SJSA1 (cell line): Measurements from ENCODE around the gene GDI1. TPM values are rescaled to one million over a fixed set of nuclear protein-coding genes. Genes with fewer than 3 reads are reported as not detected.

Source experiments
- DNase-seq, 2 experiments: peaks; one replicate each; pipeline ENCODE4 v3.0.0-alpha.2; 2015 to 2020; ENCODE audit warnings: low spot score in 2 of 2, low read depth in 1 of 2
- H3K27ac ChIP-seq: fragments of 250-450 bp; sonication (Bioruptor Pico); 2 replicates; pipeline ENCODE4 v1.5.1; 2020; ENCODE audit warnings: mild to moderate bottlenecking, moderate library complexity
- H3K27me3 ChIP-seq: fragments of 250-450 bp; sonication (Bioruptor Pico); replicated peaks from 2 replicates; pipeline ENCODE4 v1.5.1; 2020; ENCODE audit warnings: mild to moderate bottlenecking, moderate library complexity
- H3K36me3 ChIP-seq: fragments of 250-450 bp; sonication (Bioruptor Pico); 2 replicates; pipeline ENCODE4 v1.5.1; 2020; ENCODE audit warnings: mild to moderate bottlenecking
- H3K4me1 ChIP-seq: fragments of 250-450 bp; sonication (Bioruptor Pico); replicated peaks from 2 replicates; pipeline ENCODE4 v1.6.1; 2021; ENCODE audit warnings: mild to moderate bottlenecking
- H3K4me3 ChIP-seq: fragments of 250-450 bp; sonication (Bioruptor Pico); 2 replicates; pipeline ENCODE4 v1.5.1; 2020; ENCODE audit warnings: mild to moderate bottlenecking
- H3K9me3 ChIP-seq: fragments of 250-450 bp; sonication (Bioruptor Pico); replicated peaks from 2 replicates; pipeline ENCODE4 v1.5.1; 2020; ENCODE audit warnings: mild to moderate bottlenecking
- total RNA-seq: library from RNA; depleted of rRNA; stranded (reverse); fragments of >200 nt; shearing (Covaris generic); gene quantifications from 2 replicates; pipeline ENCODE4 v1.2.3, GENCODE V29; 2014

GDI1 gene
- total RNA-seq, 1 experiment from 2014 or later = 208 TPM

DNA sequence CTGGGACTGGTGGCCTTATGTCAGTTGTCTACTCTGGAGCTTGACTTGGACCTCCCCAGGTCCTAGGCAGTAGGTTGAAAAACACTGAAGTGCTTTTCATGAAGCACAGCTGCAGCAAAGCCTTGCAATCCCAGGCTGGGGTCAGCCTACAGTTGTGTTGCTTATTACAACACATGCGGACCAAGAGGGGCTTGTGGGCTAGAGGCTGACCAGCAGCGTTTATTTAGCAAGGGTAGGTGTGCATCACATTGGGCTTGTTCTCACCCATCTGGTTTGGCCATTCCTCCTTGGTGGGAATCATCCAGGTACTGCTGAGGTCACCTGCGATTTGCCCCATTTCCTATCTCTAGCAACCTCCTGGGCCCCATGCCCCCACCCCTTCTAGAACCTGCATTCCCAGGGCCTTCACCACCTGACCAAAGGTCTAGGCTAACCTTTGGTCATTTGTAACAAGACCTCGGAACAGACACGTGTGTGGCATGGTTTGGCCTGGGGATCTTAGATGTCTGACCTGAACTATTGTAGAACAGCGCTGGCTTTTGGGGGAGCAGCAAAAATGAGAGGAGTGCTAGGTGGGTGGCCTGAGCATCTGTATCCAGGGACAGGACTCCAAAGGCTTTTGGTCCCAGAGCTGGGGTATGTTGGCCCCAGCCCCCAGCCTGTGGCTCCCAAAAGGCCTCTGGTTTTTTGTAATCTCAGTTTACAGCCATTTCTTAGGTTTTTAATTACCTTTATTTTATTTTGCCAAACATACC is 35.7 kb upstream of the GDI1 start:
- no peak for DNase-seq
- Histone ChIP-seq H3K27me3 (no peaks in the 10 kb centered on the region), H3K4me1 (peaks cover 16% of the 10 kb centered on the region), H3K9me3 (no peaks in the 10 kb centered on the region), H3K4me3 (no peak overlapping the region), H3K27ac (no peak overlapping the region), H3K36me3 (peaks cover 41% of the 10 kb centered on the region)

GRCh38 chrX:154401918-154402621 is 34.9 kb upstream of the GDI1 start:
- H3K27ac ChIP-seq = no peak overlapping the region
- no peak overlapping the region for H3K4me3 ChIP-seq
- H3K36me3 ChIP-seq = peaks cover 41% of the 10 kb centered on the region
- no peaks in the 10 kb centered on the region for H3K27me3 ChIP-seq
- H3K4me1 ChIP-seq = peaks cover 16% of the 10 kb centered on the region
- no peaks in the 10 kb centered on the region for H3K9me3 ChIP-seq
- no peak for DNase-seq

GRCh38 chrX:154402622-154403127 is 34.3 kb upstream of the GDI1 start:
- peaks cover 41% of the 10 kb centered on the region for H3K36me3 ChIP-seq
- H3K4me1 ChIP-seq = peaks cover 10% of the 10 kb centered on the region
- no peaks in the 10 kb centered on the region for H3K27me3 ChIP-seq
- no peaks in the 10 kb centered on the region for H3K9me3 ChIP-seq
- H3K4me3 ChIP-seq = no peak overlapping the region
- DNase-seq = no peak
- no peak overlapping the region for H3K27ac ChIP-seq

GRCh38 chrX:154403192-154403591 is 33.8 kb upstream of the GDI1 start:
- no peaks in the 10 kb centered on the region for H3K27me3 ChIP-seq
- H3K27ac ChIP-seq = no peak overlapping the region
- no peaks in the 10 kb centered on the region for H3K9me3 ChIP-seq
- H3K4me3 ChIP-seq = no peak overlapping the region
- peaks cover 8% of the 10 kb centered on the region for H3K4me1 ChIP-seq
- no peak for DNase-seq
- peaks cover 41% of the 10 kb centered on the region for H3K36me3 ChIP-seq

GRCh38 chrX:154403858-154404257 is 33.1 kb upstream of the GDI1 start:
- Histone ChIP-seq H3K36me3 (peaks cover 35% of the 10 kb centered on the region), H3K27me3 (no peaks in the 10 kb centered on the region), H3K9me3 (no peaks in the 10 kb centered on the region), H3K4me3 (no peak overlapping the region), H3K4me1 (peaks cover 14% of the 10 kb centered on the region), H3K27ac (no peak overlapping the region)
- no peak for DNase-seq

DNA sequence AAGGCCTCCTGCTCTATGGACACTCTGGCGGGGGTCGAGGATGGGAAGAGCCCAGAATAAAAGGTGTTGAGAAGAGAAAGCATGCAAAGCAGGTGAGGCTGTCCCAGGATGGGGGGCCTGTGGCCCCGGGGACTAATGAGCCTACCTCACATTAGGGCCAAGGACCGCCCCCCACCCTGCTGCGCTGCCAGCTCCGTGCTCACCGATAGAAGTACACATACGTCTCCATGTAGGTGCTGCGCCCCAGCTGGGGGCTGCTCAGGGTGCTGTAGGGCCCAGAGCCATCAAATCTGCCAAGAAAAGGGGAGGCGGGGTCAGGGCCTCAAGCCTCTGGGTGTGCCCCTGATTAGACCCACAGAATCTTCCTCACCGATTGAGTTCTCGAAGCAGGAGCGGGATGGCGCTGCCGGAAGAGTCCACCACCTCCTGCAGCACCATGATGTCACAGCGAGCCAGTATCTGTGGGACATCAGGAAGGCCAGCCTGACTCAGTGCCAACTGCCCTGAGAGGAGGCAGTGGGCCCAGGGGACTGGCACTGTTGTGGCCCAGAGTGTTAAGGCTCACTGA is 32.2 kb upstream of the GDI1 start:
- H3K27ac ChIP-seq = no peak overlapping the region
- peaks cover 18% of the 10 kb centered on the region for H3K4me1 ChIP-seq
- peaks cover 26% of the 10 kb centered on the region for H3K36me3 ChIP-seq
- H3K4me3 ChIP-seq = no peak overlapping the region
- H3K9me3 ChIP-seq = no peaks in the 10 kb centered on the region
- DNase-seq = no peak
- H3K27me3 ChIP-seq = no peaks in the 10 kb centered on the region

GRCh38 chrX:154408659-154409221 is 28.2 kb upstream of the GDI1 start:
- no peaks in the 10 kb centered on the region for H3K36me3 ChIP-seq
- no peak for DNase-seq
- peak overlapping the region; percentile 60 for H3K27ac ChIP-seq

GRCh38 chrX:154409222-154409871 is 27.6 kb upstream of the GDI1 start, which contains the start of gene DNASE1L1:
Gene DNASE1L1, minus strand, starts transcription at chrX:154409254. Its CDS starts 3,686 bp downstream, at chrX:154405568.
- Histone ChIP-seq H3K27me3 (no peaks in the 10 kb centered on the region), H3K4me3 (peak within 1 kb of the TSS; percentile 36), H3K4me1 (peaks cover 20% of the 10 kb centered on the region), H3K36me3 (no peaks in the 10 kb centered on the region), H3K27ac (peak within 1 kb of the TSS; percentile 67), H3K9me3 (no peaks in the 10 kb centered on the region)
- DNase-seq = peak; percentile 79 to 96

More at GRCh38 chrX:154408659-154409221, 28.2 kb upstream of the GDI1 start:
- Histone ChIP-seq H3K4me3 (peak overlapping the region; percentile 36), H3K9me3 (no peaks in the 10 kb centered on the region), H3K4me1 (peaks cover 20% of the 10 kb centered on the region), H3K27me3 (no peaks in the 10 kb centered on the region)

DNA sequence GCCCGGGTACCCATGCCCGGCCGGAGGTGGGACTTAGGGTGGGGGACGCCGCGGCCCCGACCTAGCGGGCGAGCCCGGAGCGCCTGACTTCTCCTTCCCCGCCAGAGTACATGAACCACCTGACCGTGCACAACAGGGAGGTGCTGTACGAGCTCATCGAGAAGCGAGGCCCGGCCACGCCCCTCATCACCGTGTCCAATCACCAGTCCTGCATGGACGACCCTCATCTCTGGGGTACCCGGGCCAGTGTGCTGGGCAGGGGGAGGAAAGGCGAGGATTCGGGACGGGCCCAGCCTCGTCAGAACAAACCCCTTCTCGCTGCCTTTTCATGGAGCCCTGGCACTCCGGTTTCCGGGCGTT is 25.0 kb upstream of the GDI1 start:
- no peak for DNase-seq
- Histone ChIP-seq H3K4me1 (peaks cover 20% of the 10 kb centered on the region), H3K4me3 (peak overlapping the region; percentile 77), H3K27me3 (no peaks in the 10 kb centered on the region), H3K27ac (peak overlapping the region; percentile 54), H3K36me3 (no peaks in the 10 kb centered on the region), H3K9me3 (no peaks in the 10 kb centered on the region)

GRCh38 chrX:154412468-154412867 is 24.5 kb upstream of the GDI1 start:
- Histone ChIP-seq H3K36me3 (no peaks in the 10 kb centered on the region), H3K4me1 (peaks cover 20% of the 10 kb centered on the region), H3K4me3 (peak overlapping the region; percentile 77), H3K27ac (no peak overlapping the region), H3K27me3 (no peaks in the 10 kb centered on the region), H3K9me3 (no peaks in the 10 kb centered on the region)
- no peak for DNase-seq

DNA sequence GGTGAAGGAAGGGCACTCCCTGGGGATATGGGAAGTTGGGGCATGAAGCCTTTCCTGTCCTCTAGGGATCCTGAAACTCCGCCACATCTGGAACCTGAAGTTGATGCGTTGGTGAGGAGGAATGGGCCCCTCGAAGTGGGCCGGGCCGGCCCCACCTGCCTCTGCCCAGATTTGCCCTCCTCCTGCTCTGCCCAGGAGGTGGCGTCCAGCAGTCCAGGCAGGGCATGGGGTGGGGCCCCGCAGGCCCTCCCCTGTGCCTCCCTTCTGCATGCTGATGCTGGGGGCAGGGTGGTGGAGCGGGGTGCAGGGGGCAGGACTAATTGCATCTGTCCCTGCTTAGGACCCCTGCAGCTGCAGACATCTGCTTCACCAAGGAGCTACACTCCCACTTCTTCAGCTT is 23.8 kb upstream of the GDI1 start:
- DNase-seq = no peak
- H3K9me3 ChIP-seq = no peaks in the 10 kb centered on the region

DNA sequence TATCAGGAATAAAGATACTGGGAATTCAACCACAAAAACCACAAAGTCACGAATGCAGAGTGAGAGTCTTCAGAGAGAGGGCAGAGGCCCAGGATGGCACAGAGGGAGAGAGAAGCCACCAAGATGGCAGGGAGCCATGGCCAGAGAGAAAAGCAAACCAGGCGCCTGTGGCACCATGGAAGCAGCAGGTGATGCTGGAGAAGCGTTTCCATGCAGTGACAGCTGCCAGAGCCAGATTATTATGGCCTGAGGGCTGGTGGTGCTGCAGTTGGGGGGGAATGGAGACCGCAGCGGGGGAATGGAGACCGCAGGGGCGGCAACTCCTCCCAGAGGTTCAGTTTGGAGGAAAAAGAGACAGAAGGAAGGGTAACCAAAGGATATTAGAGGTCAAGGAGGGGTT is 19.8 kb upstream of the GDI1 start:
- peaks cover 4% of the 10 kb centered on the region for H3K4me1 ChIP-seq
- H3K27me3 ChIP-seq = no peaks in the 10 kb centered on the region
- H3K36me3 ChIP-seq = no peaks in the 10 kb centered on the region
- H3K27ac ChIP-seq = no peak overlapping the region
- DNase-seq = no peak
- no peaks in the 10 kb centered on the region for H3K9me3 ChIP-seq
- no peak overlapping the region for H3K4me3 ChIP-seq

More for the DNA sequence above, 23.8 kb upstream of the GDI1 start:
- Histone ChIP-seq H3K4me3 (no peak overlapping the region), H3K27ac (no peak overlapping the region), H3K27me3 (no peaks in the 10 kb centered on the region), H3K36me3 (no peaks in the 10 kb centered on the region), H3K4me1 (peaks cover 20% of the 10 kb centered on the region)

- Histone ChIP-seq H3K4me3 (no peak overlapping the region), H3K36me3 (no peaks in the 10 kb centered on the region), H3K4me1 (no peaks in the 10 kb centered on the region), H3K27ac (no peak overlapping the region), H3K9me3 (no peaks in the 10 kb centered on the region), H3K27me3 (no peaks in the 10 kb centered on the region)
- DNase-seq = no peak
Observed at GRCh38 chrX:154419189-154419588, 17.8 kb upstream of the GDI1 start.
